ENCODE results near the gene GUCY1B1. TPM values are rescaled to one million over a fixed set of nuclear protein-coding genes. Genes with fewer than 3 reads are reported as not detected.

GUCY1B1 gene
- polyA plus RNA-seq, 3 donors: 0.60 to 0.89 (median 0.72) TPM

DNA sequence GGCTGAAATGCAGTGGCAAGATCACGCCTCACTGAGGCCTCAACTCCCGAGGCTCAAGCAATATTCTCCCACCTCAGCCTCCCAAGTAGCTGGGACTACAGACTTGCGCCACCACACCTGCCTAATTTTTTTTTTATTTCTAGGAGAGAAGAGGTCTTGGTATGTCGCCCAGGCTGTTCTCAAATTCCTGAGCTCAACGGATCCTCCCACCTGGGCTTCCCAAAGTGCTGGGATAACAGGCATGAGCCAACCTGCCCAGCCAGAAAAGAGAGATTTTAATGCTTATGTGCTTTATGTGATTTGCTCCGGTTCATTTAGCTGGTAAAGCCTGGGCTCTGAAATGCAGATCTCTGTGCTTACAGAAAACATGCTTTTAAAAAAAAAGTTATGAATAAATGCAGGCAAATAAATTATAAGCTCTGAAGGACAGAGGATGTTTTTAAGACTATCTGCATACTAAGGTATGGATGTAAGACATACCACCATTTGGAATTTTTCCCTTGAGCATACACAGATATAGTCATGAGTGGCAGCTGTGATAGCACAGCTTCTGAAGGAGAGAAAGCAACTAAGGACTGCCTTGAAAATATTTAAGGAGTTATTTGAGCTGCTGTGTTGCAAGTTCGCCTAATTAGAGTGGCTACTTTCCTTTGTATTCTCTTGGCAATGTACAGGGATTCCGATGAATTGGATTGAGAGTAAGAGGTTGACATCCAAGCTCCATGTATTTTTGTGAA is 13.8 kb downstream of the GUCY1B1 start:
- H3K9ac ChIP-seq (ENCODE audit: insufficient read depth, low read length, poor library complexity, severe bottlenecking): no peak overlapping the region
- no peaks in the 10 kb centered on the region for H4K20me1 ChIP-seq (ENCODE audit: insufficient read depth, low read length)
- H3K27ac ChIP-seq (ENCODE audit: low read depth in 1 of 2, low read length in 2 of 2): no peak overlapping the region
- TF ChIP-seq, protein P1, sequence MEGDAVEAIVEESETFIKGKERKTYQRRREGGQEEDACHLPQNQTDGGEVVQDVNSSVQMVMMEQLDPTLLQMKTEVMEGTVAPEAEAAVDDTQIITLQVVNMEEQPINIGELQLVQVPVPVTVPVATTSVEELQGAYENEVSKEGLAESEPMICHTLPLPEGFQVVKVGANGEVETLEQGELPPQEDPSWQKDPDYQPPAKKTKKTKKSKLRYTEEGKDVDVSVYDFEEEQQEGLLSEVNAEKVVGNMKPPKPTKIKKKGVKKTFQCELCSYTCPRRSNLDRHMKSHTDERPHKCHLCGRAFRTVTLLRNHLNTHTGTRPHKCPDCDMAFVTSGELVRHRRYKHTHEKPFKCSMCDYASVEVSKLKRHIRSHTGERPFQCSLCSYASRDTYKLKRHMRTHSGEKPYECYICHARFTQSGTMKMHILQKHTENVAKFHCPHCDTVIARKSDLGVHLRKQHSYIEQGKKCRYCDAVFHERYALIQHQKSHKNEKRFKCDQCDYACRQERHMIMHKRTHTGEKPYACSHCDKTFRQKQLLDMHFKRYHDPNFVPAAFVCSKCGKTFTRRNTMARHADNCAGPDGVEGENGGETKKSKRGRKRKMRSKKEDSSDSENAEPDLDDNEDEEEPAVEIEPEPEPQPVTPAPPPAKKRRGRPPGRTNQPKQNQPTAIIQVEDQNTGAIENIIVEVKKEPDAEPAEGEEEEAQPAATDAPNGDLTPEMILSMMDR (IDR thresholded peaks at IDR 0.05): no peak
- Mint-ChIP-seq H3K36me3 (no peaks in the 10 kb centered on the region), H3K4me3 (no peak overlapping the region), H3K4me1 (peaks cover 7% of the 10 kb centered on the region), H3K27me3 (ENCODE audit: low read depth in 3 of 3) (no peaks in the 10 kb centered on the region), H3K27ac (no peak overlapping the region), H3K9me3 (no peaks in the 10 kb centered on the region)
- DNase-seq: no peak
- WGBS (ENCODE audit: insufficient coverage): 96% methylated on average over 4 of the region's 8 CpGs
- no peak overlapping the region for H2AFZ ChIP-seq (ENCODE audit: insufficient read depth, low read depth, low read length, poor library complexity, severe bottlenecking)
- no peaks in the 10 kb centered on the region for H3K27me3 ChIP-seq (ENCODE audit: control insufficient read depth in 2 of 2, insufficient read depth in 2 of 2, low read length in 2 of 2)
- no peak overlapping the region for H3K4me3 ChIP-seq (replicated peaks in 1 of 3; ENCODE audit: low read depth in 2 of 3, low read length in 3 of 3)
- no peaks in the 10 kb centered on the region for H3K36me3 ChIP-seq (replicated peaks in 1 of 2; ENCODE audit: control insufficient read depth in 1 of 2, insufficient read depth in 2 of 2, low read length in 2 of 2)
- H3K4me1 ChIP-seq (ENCODE audit: control insufficient read depth in 1 of 2, insufficient read depth in 2 of 2, low read length in 2 of 2): peaks cover 0 to 16% of the 10 kb centered on the region in 2 donors
- H3K9me3 ChIP-seq (replicated peaks in 1 of 2; ENCODE audit: control insufficient read depth in 1 of 2, insufficient read depth in 1 of 2, low read length in 2 of 2): no peaks in the 10 kb centered on the region
- no peak overlapping the region for H3K4me2 ChIP-seq (replicated peaks; ENCODE audit: extremely low read depth, low read length, poor library complexity, severe bottlenecking)
- no peaks in the 10 kb centered on the region for H3K79me2 ChIP-seq (ENCODE audit: insufficient read depth, low read length)
- intact Hi-C loops (cut with micrococcal nuclease): no loop called here

DNA sequence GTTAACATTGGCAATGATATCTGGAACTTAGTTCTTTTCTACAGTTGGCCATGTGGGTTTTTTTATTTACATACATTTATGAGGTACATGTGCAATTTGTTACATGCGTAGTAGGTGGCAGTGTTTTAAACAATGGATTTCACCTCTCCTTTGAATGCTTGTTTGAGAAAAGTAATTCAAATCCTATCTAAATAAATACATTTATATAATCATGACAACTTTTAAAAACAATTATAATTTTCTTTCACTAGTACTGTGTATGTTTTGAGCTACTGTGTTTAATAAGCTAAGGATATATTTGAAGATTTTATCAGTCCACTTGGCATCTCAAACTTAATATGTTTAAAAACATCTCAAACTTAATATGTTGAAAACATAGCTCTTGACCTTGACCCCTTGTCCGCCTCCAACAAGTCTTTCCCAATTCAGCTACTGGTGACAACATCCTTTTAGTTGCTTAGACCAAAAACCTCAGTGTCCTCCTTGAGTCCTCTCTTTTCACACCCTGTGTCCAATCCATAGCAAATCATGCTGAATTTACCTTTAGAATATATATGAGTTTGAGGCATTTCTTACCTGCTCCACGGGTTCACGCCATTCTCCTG is 14.5 kb downstream of the GUCY1B1 start:
- TF ChIP-seq, protein P1 (IDR thresholded peaks at IDR 0.05): no peak
- intact Hi-C loops (cut with micrococcal nuclease): no loop called here

More for the DNA sequence above, 14.5 kb downstream of the GUCY1B1 start:
- Histone ChIP-seq H3K9me3 (replicated peaks in 1 of 2; ENCODE audit: control insufficient read depth in 1 of 2, insufficient read depth in 1 of 2, low read length in 2 of 2) (no peaks in the 10 kb centered on the region), H3K79me2 (ENCODE audit: insufficient read depth, low read length) (no peaks in the 10 kb centered on the region), H3K27me3 (ENCODE audit: control insufficient read depth in 2 of 2, insufficient read depth in 2 of 2, low read length in 2 of 2) (no peaks in the 10 kb centered on the region), H3K27ac (ENCODE audit: low read depth in 1 of 2, low read length in 2 of 2) (no peak overlapping the region), H4K20me1 (ENCODE audit: insufficient read depth, low read length) (no peaks in the 10 kb centered on the region), H3K9ac (ENCODE audit: insufficient read depth, low read length, poor library complexity, severe bottlenecking) (no peak overlapping the region), H3K36me3 (replicated peaks in 1 of 2; ENCODE audit: control insufficient read depth in 1 of 2, insufficient read depth in 2 of 2, low read length in 2 of 2) (no peaks in the 10 kb centered on the region), H3K4me2 (replicated peaks; ENCODE audit: extremely low read depth, low read length, poor library complexity, severe bottlenecking) (no peak overlapping the region), H3K4me1 (ENCODE audit: control insufficient read depth in 1 of 2, insufficient read depth in 2 of 2, low read length in 2 of 2) (peaks cover 0 to 16% of the 10 kb centered on the region in 2 donors), H2AFZ (ENCODE audit: insufficient read depth, low read depth, low read length, poor library complexity, severe bottlenecking) (no peak overlapping the region), H3K4me3 (replicated peaks in 1 of 3; ENCODE audit: low read depth in 2 of 3, low read length in 3 of 3) (no peak overlapping the region)
- H3K9me3 Mint-ChIP-seq: no peaks in the 10 kb centered on the region
- no peak overlapping the region for H3K4me3 Mint-ChIP-seq
- no peak for DNase-seq
- no peaks in the 10 kb centered on the region for H3K36me3 Mint-ChIP-seq
- 84% methylated on average over 2 of the region's 4 CpGs for WGBS (ENCODE audit: insufficient coverage)
- no peak overlapping the region for H3K27ac Mint-ChIP-seq
- peaks cover 7% of the 10 kb centered on the region for H3K4me1 Mint-ChIP-seq
- H3K27me3 Mint-ChIP-seq (ENCODE audit: low read depth in 3 of 3): no peaks in the 10 kb centered on the region

All from CD14-positive monocyte (primary cell).